IPS-18a (cell line): Measurements from ENCODE around the gene ASPSCR1.

Experiments used
- H3K27ac ChIP-seq: one replicate; pipeline ENCODE4 v1.5.1; 2013; ENCODE audit warnings: low read length
- H3K27me3 ChIP-seq: one replicate; pipeline ENCODE4 v1.6.1; 2013; ENCODE audit warnings: mild to moderate bottlenecking, low read length; ENCODE audit not compliant: control insufficient read depth, insufficient read depth
- H3K36me3 ChIP-seq: one replicate; pipeline ENCODE4 v1.6.1; 2013; ENCODE audit warnings: low read depth, low read length; ENCODE audit not compliant: control insufficient read depth
- H3K4me1 ChIP-seq: one replicate; pipeline ENCODE4 v1.6.1; 2013; ENCODE audit warnings: low read depth, low read length; ENCODE audit not compliant: control insufficient read depth
- H3K4me3 ChIP-seq: one replicate; pipeline ENCODE4 v1.5.1; 2013; ENCODE audit warnings: low read length
- H3K9ac ChIP-seq: one replicate; pipeline ENCODE4 v1.6.1; 2013; ENCODE audit warnings: mild to moderate bottlenecking, low read length, moderate library complexity
- H3K9me3 ChIP-seq: one replicate; pipeline ENCODE4 v1.6.1; 2013; ENCODE audit warnings: low read depth, low read length; ENCODE audit not compliant: control insufficient read depth

Gene ASPSCR1

DNA sequence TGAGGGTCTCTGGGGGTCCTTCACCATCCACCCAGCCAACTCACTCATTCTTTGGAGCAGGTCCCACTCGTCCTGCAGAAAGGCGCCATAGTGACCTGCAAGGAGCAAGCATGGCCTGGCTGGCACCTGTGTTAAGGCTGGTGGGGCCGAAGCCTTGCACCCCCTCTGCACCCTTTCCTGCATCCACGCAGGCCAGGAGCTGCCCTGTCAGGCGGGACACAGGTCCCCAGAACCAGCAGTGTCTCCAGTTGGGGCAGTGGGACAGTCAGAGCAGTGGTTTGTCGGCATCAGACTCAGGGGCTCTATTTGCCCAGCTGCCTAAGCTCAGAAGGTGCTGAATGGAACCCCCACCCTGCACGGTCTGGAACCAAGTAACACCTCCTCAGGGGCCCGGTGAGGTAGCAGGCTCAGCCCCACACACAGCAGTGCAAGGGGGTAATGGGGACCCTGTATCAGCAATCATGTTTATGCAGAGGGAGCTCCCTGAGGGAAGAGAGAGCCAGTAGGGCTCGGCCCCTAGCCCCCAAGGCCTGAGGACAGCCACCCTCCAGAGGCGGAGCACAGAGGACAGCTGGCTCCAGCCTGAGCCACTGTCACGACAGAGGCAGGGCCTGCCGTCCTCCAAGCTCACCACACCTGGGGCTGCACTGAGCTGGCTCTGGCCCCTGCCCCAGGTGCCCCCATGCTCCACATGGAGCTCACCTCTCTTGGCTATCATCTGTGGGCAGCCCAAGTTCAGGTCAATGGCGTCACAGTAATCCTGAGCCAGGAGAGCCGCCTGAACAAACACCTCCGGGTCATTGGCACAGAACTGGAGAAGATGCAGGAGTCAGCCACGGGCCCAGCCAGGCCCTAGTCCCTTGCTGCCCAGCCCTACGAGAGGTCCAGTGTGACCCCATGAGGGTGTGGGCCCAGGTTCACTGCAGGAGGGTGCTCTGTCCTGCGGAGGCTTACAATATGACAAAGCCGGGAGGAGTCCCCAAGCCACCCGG is 86.3 kb downstream of the ASPSCR1 start:
- H3K4me1 ChIP-seq: no peaks in the 10 kb centered on the region
- H3K4me3 ChIP-seq: no peak overlapping the region
- H3K27me3 ChIP-seq: no peaks in the 10 kb centered on the region
- no peaks in the 10 kb centered on the region for H3K9me3 ChIP-seq
- H3K36me3 ChIP-seq: peaks cover 26% of the 10 kb centered on the region
- H3K27ac ChIP-seq: no peak overlapping the region
- H3K9ac ChIP-seq: no peak overlapping the region

DNA sequence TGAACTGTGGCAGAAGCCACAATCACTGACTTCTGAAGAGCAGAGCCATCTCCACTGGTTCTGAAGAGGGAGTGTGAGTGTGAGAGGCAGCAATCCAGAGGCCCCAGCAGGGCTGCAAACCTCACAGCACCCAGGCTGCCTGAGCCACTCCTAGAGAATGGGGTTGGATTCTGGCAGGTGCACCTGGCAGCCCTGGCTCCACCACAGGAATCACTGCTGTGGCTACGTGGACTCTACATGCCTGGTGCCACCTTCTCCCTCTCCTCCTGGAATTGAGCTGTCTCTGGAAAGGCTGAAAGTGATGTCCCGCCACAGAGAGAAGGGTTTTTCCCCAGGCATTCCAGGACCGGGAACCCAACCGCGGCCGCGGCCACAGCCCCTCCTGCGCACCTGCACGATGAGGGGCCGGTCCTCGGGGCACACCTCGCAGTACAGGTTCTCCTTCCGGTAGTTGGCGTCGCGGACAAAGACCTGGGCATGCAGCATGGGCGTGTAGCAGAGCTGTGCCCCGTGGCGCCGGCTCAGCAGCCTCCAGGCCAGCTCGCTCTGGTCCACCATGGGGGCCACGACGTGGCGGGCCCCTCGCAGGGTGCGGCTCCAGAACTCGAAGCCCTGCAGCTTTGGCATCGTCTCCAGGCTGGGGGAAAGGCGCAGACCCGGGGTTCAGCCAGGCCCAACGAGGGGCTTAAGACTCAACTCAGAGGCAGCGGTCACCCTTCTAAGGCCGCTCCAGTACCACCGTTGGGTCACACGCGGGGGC is 87.2 kb downstream of the ASPSCR1 start:
- peaks cover 23% of the 10 kb centered on the region for H3K36me3 ChIP-seq
- no peaks in the 10 kb centered on the region for H3K9me3 ChIP-seq
- peak overlapping the region; percentile 75 for H3K4me3 ChIP-seq
- H3K4me1 ChIP-seq: no peaks in the 10 kb centered on the region
- H3K9ac ChIP-seq: peak overlapping the region; percentile 62
- no peak overlapping the region for H3K27ac ChIP-seq
- no peaks in the 10 kb centered on the region for H3K27me3 ChIP-seq

DNA sequence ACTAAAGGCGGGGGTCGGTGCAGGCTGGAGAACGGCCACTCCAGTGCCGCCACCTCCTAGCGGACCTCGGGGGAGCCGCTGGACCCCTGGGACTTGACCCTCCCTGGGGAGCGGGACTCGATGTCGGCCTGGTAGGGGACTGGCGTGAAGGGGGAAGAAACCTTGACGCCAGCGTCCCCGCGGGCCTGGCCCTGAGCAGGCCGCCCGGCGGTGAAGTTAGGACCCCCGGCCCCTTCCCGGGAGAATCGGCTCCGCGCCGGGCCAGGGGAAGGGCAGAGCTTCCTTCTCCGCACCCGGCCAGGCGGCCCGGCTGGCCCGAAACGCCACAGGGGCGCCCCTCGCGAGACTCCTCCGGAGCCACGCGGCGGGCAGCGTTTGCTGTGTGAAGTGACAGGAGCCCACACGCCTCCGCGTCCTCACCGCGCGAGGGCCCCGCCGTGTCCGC is 87.8 kb downstream of the ASPSCR1 start:
- H3K4me3 ChIP-seq: peak overlapping the region; percentile 75
- no peaks in the 10 kb centered on the region for H3K4me1 ChIP-seq
- peak overlapping the region; percentile 62 for H3K9ac ChIP-seq
- no peaks in the 10 kb centered on the region for H3K27me3 ChIP-seq
- H3K9me3 ChIP-seq: no peaks in the 10 kb centered on the region
- no peak overlapping the region for H3K27ac ChIP-seq
- peaks cover 20% of the 10 kb centered on the region for H3K36me3 ChIP-seq

DNA sequence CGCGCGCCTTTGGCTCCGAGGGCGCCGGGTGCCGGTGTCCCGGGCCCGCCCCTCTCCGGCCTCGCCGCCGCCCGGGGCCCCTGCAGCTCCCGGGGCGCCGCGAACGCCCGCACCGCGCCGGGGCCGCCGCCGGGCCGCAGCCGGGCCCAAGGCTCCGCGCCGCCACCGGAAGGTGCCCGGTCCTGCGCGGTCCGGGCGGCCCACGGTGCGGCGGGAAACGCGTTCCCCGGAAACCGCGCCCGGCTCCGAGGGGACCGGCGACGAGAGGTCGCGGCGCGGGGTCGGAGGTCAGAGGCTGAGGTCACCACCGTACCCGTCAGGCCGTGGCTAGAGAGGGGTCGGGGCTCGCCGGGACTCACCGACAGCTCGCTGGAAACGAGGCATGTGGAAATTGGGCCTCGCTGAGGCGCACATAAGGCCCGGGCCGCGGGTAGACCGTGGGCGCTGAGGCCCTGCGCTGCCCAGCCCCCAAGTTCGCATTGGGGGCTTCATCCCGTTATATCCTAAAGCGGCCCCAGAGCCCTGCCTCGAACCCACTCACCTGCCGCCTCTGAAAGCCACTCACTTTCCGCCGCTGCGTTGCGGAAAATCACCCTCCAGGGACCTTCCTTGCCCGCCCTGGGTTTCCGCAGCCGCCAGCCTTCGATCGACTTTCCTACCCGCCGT is 88.3 kb downstream of the ASPSCR1 start, which contains the start of gene DUS1L:
Gene DUS1L, minus strand, starts transcription at position 167 of the 666 bp plus-strand sequence. CDS start 745 bp downstream, outside the sequence.
- peak within 1 kb of the TSS; percentile 75 for H3K4me3 ChIP-seq
- H3K9ac ChIP-seq: peak within 1 kb of the TSS; percentile 62
- no peaks in the 10 kb centered on the region for H3K9me3 ChIP-seq
- H3K36me3 ChIP-seq: peaks cover 14% of the 10 kb centered on the region
- peaks cover 4% of the 10 kb centered on the region for H3K27me3 ChIP-seq
- H3K4me1 ChIP-seq: no peaks in the 10 kb centered on the region
- H3K27ac ChIP-seq: no peak within 1 kb of the TSS
